Pancreas (tissue), 10 donors: Measurements from ENCODE around the gene ERF. TPM values are rescaled to one million over a fixed set of nuclear protein-coding genes. Genes with fewer than 3 reads are reported as not detected.

Experiments used
- ATAC-seq, 4 donors: fragments of 200-7000 bp; cut with Tn5 transposase; one replicate each; pipeline versions ENCODE4 v1.8.0 to v1.9.1; 2020; ENCODE audit warnings: mild to moderate bottlenecking in 4 of 4, moderate library complexity in 4 of 4
- DNase-seq, 6 donors: peaks; one replicate each; pipeline ENCODE4 v3.0.0-alpha.2; 2020
- FAIRE-seq: peaks from 2 replicates; lab custom pipeline; 2012; peaks lifted over from hg19 to GRCh38; lab: Jason Lieb, UNC
- H3K27ac ChIP-seq, 4 donors: fragments of 200-600 bp; sonication (generic); 1 replicate in 3 of 4; 2 replicates in 1 of 4; pipeline versions ENCODE4 v1.5.0 to v1.8.0; 2020
- H3K27me3 ChIP-seq, 4 donors: fragments of 200-600 bp; one replicate each; pipeline ENCODE4 v1.8.0; 2021
- H3K36me3 ChIP-seq, 3 donors: fragments of 200-600 bp; sonication (generic) in 1 of 3; one replicate each; pipeline versions ENCODE4 v1.5.0 to v1.8.0; 2020 to 2021
- H3K4me1 ChIP-seq, 3 donors: fragments of 200-600 bp; one replicate each; pipeline ENCODE4 v1.8.0; 2021
- H3K4me3 ChIP-seq, 4 donors: fragments of 200-600 bp; sonication (generic) in 2 of 4; one replicate each; pipeline versions ENCODE4 v1.5.0 to v1.8.0; 2020 to 2021
- H3K9me3 ChIP-seq, 4 donors: fragments of 200-600 bp; one replicate each; pipeline ENCODE4 v1.8.0; 2021
- CTCF ChIP-seq, 4 donors: fragments of 200-600 bp; sonication (generic) in 3 of 4; IDR thresholded peaks; one replicate each; pipeline versions ENCODE4 v1.5.0 to v1.8.0; 2021; ENCODE audit warnings: antibody characterized with exemption in 4 of 4
- WGBS, 2 donors: extraction: QIAGEN DNeasy Blood & Tissue Kit; methylation state at CpG; one replicate each; pipeline ENCODE4 v1.1.7; 2013; 5-methylcytosine and 5-hydroxymethylcytosine counted together
- intact Hi-C, 3 donors: fragments of 100-400 bp; cut with DNase I; formaldehyde crosslinking; loops; one replicate each; pipeline versions ENCODE4 v1.11.1 to v1.14.2; 2022
- polyA plus RNA-seq, 2 donors: library from polyadenylated mRNA; stranded (reverse); fragments of 200-250 nt; gene quantifications; one replicate each; pipeline ENCODE4 v1.2.3, GENCODE V29; 2013
- total RNA-seq, 6 donors: library from RNA; stranded (reverse); fragmentation: NEBNext Ultra II Directional in 4 of 6; extraction: Animal tissue kit (Norgen Biotek cat#: 25700) in 4 of 6; gene quantifications; one replicate each; pipeline versions ENCODE4 v1.2.1 to v1.2.4, GENCODE V29; 2021 to 2023
- donor health status: healthy with polysubstance abuse.
- donor health status: DM: no; HTN: no; CAD: no; lungs with moderate emphysema.
- donor health status: DM: no; HTN: no; CAD: no.
- donor health status: control.
- donor health status: control.
- donor health status: Bipolar disorder and iron deficiency.
- donor health status: DM: yes; HTN: yes; CAD: no.
- donor health status: DM: no; HTN: no; CAD: no.
- donor health status: DM: no; HTN: no; CAD: no.
- donor health status: DM: yes; HTN: yes; CAD: no.

Gene ERF
- total and polyA plus RNA-seq, 8 donors, result 20.5 to 48.5 (median 22.9) TPM

GRCh38 chr19:42275517-42275916 is 20.6 kb upstream of the ERF start:
- ATAC-seq, result no peak
- TF ChIP-seq CTCF (IDR thresholded peaks at IDR 0.05), result no peak
- H3K9me3 ChIP-seq, result no peaks in the 10 kb centered on the region
- peaks cover 0 to 29% (median 15%) of the 10 kb centered on the region in 3 donors for H3K36me3 ChIP-seq
- FAIRE-seq, result no peak
- no peak overlapping the region for H3K27ac ChIP-seq
- peaks cover 16 to 42% (median 25%) of the 10 kb centered on the region in 3 donors for H3K4me1 ChIP-seq
- intact Hi-C loops, result no loop called here
- H3K4me3 ChIP-seq, result no peak overlapping the region
- 80 to 83% methylated on average over 3 of the region's 3 CpGs for WGBS, 2 donors
- no peak for DNase-seq
- no peaks in the 10 kb centered on the region for H3K27me3 ChIP-seq

GRCh38 chr19:42275103-42275502 is 20.2 kb upstream of the ERF start:
- no peaks in the 10 kb centered on the region for H3K27me3 ChIP-seq
- H3K4me1 ChIP-seq, result peaks cover 16 to 42% (median 25%) of the 10 kb centered on the region in 3 donors
- H3K9me3 ChIP-seq, result no peaks in the 10 kb centered on the region
- peak in 3 of 6 donors; percentile 22 to 45 (median 31) for DNase-seq
- no peak overlapping the region for H3K4me3 ChIP-seq
- intact Hi-C loops, result no loop called here
- FAIRE-seq, result no peak
- no peak overlapping the region for H3K27ac ChIP-seq
- 59 to 70% methylated on average over 7 of the region's 7 CpGs for WGBS, 2 donors
- peaks cover 0 to 29% (median 15%) of the 10 kb centered on the region in 3 donors for H3K36me3 ChIP-seq
- TF ChIP-seq CTCF (IDR thresholded peaks at IDR 0.05), result no peak
- ATAC-seq, result no peak

GRCh38 chr19:42274065-42274682 is 19.2 kb upstream of the ERF start:
- H3K4me3 ChIP-seq, result no peak overlapping the region
- no peak for ATAC-seq
- WGBS, 2 donors, result 91% methylated on average over 22 of the region's 22 CpGs
- no peak overlapping the region for H3K27ac ChIP-seq
- FAIRE-seq, result no peak
- intact Hi-C loops, result no loop called here
- DNase-seq, result peak in 3 of 6 donors; percentile 18 to 73 (median 42)
- H3K36me3 ChIP-seq, result peaks cover 0 to 29% (median 15%) of the 10 kb centered on the region in 3 donors
- H3K27me3 ChIP-seq, result no peaks in the 10 kb centered on the region
- H3K4me1 ChIP-seq, result peaks cover 13 to 36% (median 20%) of the 10 kb centered on the region in 3 donors
- TF ChIP-seq CTCF (IDR thresholded peaks at IDR 0.05), result no peak
- H3K9me3 ChIP-seq, result no peaks in the 10 kb centered on the region

GRCh38 chr19:42273407-42274064 is 18.6 kb upstream of the ERF start:
- no peak for ATAC-seq

More at GRCh38 chr19:42273407-42274064, 18.6 kb upstream of the ERF start:
- no peak for TF ChIP-seq CTCF (IDR thresholded peaks at IDR 0.05)
- intact Hi-C loops, result no loop called here
- peak in 2 of 6 donors; percentile 43 to 72 for DNase-seq
- no peak overlapping the region for H3K4me3 ChIP-seq
- 92 to 96% methylated on average over 41 to 43 of the region's 43 CpGs for WGBS, 2 donors
- H3K9me3 ChIP-seq, result no peaks in the 10 kb centered on the region
- no peaks in the 10 kb centered on the region for H3K27me3 ChIP-seq
- H3K27ac ChIP-seq, result no peak overlapping the region
- peaks cover 8 to 30% (median 18%) of the 10 kb centered on the region in 3 donors for H3K4me1 ChIP-seq
- peaks cover 0 to 29% (median 15%) of the 10 kb centered on the region in 3 donors for H3K36me3 ChIP-seq
- no peak for FAIRE-seq
